Suppressor macrophage treated with lipopolysaccharide for 4 hours (primary cell): ENCODE results near the gene RAP1B.
"Not testable (repeated sequence)": the region's sequence is repeated elsewhere in the genome, so short reads cannot be mapped to it uniquely, and the experiment has no call there.

ENCODE experiments used
- DNase-seq: peaks from one replicate; pipeline ENCODE4 v3.0.0-alpha.2; 2020

Gene RAP1B

DNA sequence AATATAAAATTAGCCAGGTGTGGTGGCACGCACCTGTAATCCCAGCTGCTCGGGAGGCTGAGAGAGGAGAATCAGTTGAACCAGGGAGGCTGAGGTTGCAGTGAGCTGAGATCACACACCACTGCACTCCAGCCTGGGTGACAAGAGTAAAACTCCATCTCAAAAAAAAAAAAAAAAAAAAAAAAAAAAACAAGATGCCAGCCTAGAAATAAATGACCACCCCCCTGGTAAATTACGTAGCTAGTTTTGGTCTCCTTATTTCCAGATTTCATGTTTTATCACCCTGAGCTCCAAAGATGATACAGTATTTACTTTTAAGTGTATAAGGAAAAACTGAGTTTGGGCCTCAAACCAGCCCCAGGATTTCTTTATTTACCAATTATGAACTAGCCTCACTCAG is 26.7 kb downstream of the RAP1B start:
- DNase-seq, result not testable (repeated sequence)

DNA sequence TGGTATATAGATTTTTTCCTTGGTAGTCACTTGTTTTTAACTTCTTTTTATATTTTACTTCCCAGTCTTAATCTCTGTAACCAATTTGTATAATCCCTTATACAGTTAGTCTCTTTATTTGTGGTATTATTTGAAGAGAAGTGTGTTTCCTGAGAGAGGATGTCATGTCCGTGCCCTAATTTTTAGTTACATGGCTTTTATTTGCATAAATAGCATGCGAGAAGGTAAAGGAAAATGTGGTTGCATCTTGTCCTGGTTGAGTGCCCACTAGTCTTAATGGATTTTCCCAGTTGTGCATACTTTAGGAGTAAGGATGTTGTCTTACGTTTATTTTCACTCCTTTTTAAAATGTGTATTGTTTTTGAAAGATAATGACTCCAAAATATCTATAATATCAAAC is 27.5 kb downstream of the RAP1B start:
- no peak for DNase-seq

DNA sequence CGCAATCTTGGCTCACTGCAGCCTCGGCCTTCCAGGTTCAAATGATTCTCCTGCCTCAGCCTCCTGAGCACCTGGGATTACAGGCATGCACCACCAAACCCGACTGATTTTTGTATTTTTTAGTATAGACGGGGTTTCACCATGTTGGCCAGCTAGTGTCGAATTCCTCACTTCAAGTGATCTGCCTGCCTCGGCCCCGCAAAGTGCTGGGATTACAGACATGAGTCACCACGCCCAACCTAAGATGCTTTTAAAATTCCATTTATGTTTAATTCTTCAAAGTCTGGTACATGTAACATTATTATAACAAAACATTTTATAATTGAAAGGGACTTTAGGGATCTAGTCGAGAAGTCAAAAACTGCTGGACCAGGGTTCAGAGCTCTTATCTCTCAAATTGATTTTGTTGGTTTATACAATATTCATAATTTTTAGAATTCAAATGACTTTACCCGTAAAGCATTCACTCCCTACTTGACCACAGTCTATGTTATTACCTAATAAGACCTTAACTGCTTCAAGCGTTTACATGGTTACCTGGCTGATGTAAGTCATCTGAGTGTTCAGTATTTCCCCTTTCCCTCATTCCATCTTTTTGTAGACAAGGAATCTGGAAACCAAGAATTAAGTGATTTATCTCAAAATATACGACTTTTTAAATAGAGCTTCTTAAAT is 28.2 kb downstream of the RAP1B start:
- DNase-seq, result no peak

DNA sequence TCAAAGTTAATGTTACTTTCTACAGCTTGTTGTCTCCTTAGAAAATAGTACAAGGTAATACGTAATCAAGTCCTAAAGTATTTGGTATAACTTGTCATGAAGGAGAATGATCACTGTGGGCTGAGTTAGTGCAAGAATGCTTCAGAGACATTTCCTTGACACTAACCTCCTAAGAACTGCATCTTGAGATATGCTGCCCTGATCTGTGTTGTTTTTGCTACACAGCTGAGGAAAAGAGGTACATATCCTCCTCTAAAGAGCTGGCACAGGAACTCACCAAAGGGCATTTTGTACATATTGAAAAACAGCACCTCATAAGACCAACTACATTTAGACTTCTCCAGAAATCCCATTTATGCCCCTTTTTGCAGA is 28.7 kb downstream of the RAP1B start:
- DNase-seq, result no peak

DNA sequence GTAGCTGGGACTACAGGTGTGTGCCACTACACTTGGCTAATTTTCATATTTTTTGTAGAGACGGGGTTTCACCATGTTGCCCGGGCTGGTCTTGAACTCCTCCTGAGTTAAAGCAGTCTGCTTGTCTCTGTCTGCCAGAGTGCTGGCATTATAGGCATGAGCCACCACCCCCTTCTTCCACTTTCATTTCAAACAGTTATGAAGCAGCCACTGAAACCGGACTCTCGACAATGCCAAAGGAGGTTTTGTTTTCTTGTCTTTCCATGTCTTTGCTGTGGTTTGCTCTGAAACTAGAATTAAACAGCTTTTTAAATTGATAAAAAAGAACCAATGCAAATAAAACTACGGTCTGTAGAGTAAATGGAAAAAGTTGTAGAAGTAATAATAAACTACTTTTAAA is 30.4 kb downstream of the RAP1B start:
- peak; percentile 39 for DNase-seq

DNA sequence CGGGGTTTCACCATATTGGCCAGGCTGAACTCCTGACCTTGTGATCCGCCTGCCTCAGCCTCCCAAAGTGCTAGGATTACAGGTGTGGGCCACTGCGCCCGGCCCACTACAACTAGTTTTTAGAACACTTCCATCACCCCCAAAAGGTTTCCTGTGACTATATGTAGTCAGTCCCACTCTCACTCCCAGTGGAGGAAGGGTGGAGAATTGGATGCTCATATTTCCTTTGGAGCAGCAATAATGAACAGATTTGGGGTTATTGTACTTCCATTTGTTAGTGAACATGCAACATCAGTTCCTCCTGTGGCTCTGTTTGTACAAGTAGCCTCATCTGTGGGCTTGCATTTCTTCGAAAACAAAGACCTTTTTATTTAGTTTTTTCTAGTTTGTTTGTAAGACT is 35.8 kb downstream of the RAP1B start:
- no peak for DNase-seq

DNA sequence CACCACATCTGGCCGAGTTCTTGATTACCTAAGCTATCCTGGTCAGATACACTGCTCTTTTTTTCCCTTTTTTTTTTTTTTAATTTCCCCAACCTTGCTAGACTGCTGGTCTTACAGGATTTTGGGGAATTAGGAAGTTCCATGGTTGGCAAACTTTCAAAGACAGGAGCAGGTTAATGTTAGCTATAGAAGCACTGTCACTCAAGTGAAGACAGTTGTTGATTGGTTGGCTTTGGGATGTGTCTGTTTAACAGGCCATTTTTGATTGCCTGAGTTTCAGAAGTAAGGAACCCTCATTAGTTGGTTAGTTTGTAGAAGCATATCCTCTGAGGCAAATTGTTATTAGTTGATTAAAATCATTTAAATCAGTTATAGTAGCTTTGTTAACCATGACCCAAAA is 36.8 kb downstream of the RAP1B start:
- no peak for DNase-seq

DNA sequence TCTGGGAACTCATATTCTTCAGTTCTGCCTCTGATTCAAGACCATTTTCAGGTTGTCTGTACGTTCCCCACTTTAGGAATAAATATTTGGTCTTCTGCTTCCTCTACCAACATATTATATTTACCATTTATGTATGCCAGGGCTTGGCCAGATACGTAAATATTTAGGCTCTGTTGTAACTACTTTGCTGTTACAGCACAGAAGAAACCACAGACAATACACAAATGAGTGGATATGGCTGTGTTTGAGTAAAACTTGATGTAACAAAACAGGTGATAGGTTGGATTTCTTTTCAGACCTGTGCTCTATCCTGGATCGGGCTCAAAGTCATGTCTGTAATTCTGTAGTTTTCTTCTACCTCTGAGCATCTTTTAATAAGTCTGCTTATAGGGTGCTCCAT is 37.5 kb downstream of the RAP1B start:
- DNase-seq, result no peak

DNA sequence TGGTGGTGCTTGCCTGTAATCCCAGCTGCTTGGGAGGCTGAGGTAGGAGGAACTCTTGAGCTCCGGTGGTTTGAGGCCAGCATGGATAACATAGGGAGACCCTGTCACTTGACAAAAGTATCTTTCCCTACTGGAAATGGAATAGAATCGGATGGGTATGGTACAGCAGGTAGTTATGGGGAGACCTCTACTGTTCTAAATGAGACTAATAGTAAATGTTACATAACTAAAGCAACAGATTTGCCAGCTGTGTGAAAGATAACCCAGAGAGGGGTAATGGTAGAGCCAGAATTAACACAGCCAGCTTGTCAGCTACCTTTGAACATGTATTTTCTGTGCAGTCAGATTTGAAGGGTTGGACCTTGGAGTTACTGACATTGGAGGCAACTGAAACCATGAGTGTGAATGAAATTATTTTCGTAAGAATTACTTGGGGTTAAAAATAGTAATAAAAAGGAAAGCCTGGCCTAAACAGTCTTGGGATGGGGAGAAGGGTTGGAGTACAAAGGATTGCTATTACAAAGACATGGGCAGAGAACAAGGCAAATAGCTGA is 54.4 kb downstream of the RAP1B start:
- DNase-seq, result no peak

DNA sequence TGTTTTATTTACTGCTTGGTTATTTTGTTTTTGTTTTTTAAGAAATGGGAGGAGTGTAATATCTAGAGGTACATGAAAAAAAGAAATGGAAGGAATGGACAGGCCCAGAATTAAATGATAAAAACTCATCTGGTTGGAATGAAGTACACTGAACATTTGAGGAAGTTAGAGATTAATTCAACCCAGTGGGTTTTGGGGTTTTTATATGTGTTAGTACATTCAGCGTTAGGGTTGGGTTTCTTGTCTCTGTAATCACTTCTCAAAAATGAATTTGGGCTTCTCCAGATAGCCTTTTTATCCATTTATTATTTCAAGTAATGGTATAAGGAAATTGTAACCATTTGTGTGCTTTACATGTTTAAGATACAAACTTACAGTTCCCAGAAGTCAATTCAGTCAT is 56.6 kb downstream of the RAP1B start:
- no peak for DNase-seq

DNA sequence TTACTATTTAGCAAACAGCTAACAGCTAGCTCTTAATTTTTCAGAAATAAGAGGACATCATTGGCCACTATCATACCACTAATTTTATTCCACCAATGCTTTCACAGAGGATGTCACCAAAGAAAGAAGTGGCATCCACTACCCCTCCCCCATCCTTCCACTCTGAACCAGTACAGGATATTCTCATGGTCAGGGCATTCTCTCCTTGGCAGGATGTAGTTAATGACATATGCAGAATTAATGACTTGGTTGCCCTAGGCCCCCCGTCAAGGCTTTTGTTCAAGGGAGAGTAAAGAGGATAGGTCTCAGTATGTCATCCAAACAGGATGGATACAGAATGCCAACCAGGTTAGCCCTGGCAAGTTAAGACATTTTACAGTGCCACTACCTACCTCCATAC is 57.2 kb downstream of the RAP1B start:
- DNase-seq, result no peak

DNA sequence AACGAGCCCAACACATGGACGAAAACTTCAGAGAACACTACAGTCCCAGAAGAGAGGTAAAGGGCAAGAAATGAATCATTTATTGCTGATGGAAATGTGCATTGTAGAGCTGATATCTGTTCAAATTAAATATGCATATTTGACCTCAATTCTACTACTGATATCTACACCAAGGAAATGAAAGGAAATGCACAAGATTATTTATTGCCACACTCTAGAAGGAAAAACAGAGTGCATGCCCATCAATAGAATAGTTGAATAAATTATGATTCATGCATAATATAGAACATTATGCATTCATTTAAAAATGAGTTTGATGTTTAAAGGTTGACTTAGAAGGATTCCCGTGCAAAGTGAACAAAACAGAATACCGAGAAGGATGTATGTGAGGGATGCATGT is 60.5 kb downstream of the RAP1B start:
- DNase-seq, result no peak

DNA sequence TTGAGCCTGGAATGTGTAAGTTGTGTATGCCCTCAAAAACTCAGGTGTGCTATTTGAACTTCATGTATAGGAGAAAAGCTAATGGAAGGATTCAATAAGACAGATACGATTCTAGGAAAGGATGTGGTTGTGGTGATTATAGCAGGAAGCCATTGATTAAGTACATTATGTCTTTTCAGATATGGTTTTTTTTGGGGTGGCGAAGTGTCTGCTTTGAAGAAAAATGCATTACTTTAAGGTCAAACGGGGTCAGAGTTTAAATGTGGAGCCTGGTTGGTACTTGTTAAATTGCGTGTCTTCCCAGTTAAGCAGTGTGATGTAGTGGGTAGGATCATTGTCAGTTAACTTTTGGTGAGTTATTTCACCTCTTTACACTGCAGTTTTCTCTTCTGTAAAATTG is 63.1 kb downstream of the RAP1B start:
- DNase-seq, result no peak

DNA sequence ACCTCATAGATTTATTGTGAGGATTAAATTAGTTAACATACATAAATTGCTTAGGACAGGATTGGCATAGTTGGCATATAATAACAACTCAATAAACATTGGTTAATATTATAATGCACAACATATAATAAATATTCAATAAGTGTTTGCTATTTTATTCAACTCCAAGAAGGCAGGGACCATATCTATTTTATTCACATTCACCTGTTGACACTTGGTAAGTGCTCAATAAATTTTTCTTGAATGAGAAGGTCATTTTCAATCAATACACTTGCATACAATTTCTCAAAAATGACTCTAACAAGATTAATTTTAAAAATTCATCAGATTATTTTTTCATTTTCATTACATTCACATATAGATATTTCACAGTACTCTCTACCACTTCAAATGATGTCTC is 63.7 kb downstream of the RAP1B start:
- no peak for DNase-seq

DNA sequence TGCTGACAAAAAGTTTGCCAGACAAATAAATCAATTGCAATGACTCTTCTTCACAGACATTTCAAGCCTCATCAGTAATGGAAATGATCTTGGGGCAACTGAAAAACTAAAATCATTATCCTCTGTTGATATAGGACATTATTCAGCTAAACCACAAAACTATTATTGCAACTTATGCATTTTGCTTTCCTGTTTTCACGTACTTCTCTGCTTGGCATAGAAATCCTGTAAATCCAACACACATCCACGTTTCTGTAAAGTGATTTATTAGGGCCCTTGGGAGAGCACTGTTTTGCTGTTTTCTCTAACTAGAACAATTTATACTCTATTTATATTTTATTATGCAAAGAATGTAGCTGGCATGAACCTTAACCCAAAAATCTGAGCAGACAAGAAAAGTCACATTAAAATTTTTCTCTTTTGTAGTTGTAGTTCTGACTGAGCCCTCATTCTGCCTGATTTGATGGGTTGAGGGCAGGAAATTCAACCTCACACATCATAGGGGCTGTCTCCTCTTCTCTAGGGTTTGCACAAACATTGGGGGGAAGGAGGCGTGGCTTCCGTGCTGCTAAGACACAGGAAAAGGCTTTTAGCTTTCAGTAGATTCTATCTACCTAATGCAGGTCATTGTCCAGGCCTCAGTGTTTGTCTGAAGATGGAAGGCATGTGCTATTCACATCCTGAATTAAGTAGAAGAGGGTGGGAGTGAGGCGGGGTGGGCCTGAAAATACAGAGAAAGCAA is 64.6 kb downstream of the RAP1B start:
- DNase-seq, result no peak

DNA sequence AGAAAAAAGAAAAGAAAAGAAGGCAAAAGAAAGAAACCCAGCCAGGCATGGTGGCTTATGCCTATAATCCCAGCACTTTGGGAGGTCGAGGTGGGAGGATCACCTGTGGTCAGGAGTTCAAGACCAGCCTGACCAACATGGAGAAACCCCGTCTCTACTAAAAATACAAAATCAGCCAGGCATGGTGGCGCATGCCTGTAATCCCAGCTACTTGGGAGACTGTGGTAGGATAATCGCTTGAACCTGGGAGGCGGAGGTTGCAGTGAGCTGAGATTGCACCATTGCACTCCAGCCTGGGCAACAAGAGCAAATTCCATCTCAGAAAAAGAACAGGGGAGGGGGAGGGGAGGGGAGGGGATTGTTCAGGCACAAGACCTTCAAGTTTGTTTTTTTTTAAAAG is 66.2 kb downstream of the RAP1B start:
- DNase-seq, result not testable (repeated sequence)

DNA sequence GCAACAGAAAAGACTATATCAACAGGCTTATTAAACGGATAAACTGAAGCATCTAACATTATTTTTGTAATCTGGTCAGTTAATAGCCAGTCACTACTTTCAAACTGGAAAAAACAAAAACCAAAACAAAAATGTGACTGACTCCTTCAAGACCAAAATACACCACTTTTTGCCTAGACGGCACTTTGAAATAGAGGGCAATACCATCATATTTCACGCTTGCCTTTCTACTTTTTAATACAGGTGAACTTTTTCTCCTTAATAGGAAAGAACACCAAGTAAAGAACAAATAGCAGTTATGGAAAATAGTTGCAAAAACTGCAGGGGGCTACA is 75.5 kb downstream of the RAP1B start:
- DNase-seq, result no peak

DNA sequence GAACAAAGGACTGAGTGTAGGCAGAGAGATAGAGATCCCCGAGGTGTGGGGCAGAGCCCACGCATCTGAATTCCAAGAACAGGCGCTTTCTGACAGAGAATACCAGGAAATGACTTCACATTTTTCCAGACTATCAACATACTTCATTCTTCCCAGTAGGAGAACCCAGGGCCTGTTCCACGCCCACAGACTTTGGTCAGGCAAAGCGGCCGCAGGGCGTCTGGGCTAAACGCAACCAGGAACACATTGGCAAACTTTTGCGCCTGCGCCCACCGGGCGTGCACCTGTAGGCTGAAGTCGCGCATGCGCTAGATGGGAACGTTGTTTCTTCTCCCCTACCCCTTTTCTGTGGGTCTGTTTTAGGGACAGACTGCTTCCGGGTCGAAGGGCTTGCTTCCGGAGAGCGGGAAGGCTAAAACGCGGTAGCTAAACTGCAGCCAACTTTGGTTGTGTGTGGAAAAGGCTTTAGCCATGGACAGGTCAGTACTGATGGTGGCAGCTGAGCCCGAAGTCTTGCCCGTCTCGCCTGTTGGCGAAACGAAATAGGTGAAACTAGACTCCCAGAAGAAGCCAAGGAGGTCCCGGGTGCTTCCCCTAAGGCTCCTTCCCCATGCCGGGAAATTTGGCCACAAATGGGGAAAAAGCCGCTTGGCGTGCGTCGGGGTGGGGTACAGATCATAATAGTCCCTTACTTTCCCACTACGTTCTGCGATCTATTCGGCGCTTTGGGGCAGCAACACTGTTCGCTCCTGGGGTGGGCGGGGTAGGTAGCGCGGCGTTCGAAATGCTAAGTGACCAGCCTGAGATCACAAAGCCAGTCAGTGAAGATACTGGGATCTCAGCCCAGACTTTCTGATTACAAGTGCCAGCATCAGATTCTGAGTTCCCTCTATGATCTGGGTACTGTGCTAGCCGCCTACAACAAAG is 76.2 kb downstream of the RAP1B start, which contains the start of gene NUP107:
Gene NUP107 (plus strand): TSS at position 384 of the 927 bp plus-strand sequence. CDS start 88 bp downstream, at position 472.
- peak; percentile 99 for DNase-seq

DNA sequence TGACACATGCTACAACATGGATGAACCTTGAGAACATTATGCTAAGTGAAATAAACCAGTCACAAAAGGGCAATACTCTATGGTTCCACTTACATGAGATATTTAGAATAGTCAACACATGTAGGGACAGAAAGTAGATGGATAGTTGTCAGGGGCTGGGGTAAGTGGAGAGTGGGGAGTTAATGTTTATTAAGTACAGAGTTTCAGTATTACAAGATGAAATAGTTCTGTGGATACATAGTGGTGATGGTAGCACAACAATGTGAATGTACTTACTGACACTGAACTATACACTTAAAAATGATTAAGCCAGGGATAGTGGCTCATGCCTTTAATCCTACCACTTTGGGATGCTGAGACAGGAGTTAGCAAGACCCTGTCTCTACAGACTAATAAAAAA is 84.8 kb downstream of the RAP1B start:
- no peak for DNase-seq

DNA sequence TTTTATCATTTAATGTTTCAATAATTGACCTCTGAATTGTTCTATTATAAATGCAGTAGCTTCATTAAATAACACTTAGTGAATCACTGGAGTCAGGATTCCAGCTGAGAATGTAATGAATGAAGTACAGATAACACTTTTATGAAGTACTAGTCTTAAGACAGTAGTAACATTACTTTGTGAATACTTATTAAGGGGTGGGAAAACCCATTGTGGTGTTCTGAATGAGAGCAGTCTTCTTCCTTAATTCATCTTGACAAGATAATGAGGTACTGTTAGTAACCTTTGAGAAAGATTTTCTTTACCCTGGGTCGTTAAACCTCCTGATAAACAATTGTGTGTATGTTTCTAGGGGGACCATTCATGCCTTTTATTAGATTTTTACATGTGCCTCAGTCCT is 88.8 kb downstream of the RAP1B start:
- DNase-seq, result no peak
